CD14-positive monocyte (primary cell): ENCODE data around the gene TTC9C. TPM values are rescaled to one million over a fixed set of nuclear protein-coding genes. Genes with fewer than 3 reads are reported as not detected.

ENCODE experiments used
- DNase-seq, 3 donors: peaks; one replicate each; pipeline ENCODE4 v3.0.0-alpha.2; 2011 to 2022
- H2AFZ ChIP-seq: 2 replicates; pipeline ENCODE4 v1.6.0; 2012; ENCODE audit warnings: mild to moderate bottlenecking, low read depth, low read length, inconsistent platforms; ENCODE audit not compliant: insufficient read depth, poor library complexity, severe bottlenecking
- H3K27ac ChIP-seq, 2 donors: 1 replicate in 1 of 2; 2 replicates in 1 of 2; pipeline ENCODE4 v1.5.1; 2012 to 2013; ENCODE audit warnings: low read length in 2 of 2, control low read depth in 1 of 2, inconsistent platforms in 1 of 2, low read depth in 1 of 2, mild to moderate bottlenecking in 1 of 2
- H3K27me3 ChIP-seq, 2 donors: one replicate each; pipeline versions ENCODE4 v1.6.0 to v1.6.1; 2011 to 2013; ENCODE audit warnings: low read length in 2 of 2; ENCODE audit not compliant: control insufficient read depth in 2 of 2, insufficient read depth in 2 of 2
- H3K36me3 ChIP-seq, 2 donors: replicated peaks in 1 of 2; 1 replicate in 1 of 2; 2 replicates in 1 of 2; pipeline versions ENCODE4 v1.5.1 to v1.6.1; 2012 to 2013; ENCODE audit warnings: low read length in 2 of 2, control low read depth in 1 of 2, inconsistent platforms in 1 of 2, mild to moderate bottlenecking in 1 of 2; ENCODE audit not compliant: insufficient read depth in 2 of 2, control insufficient read depth in 1 of 2
- H3K4me1 ChIP-seq, 2 donors: 1 replicate in 1 of 2; 2 replicates in 1 of 2; pipeline versions ENCODE4 v1.5.1 to v1.6.1; 2012 to 2013; ENCODE audit warnings: low read length in 2 of 2, control low read depth in 1 of 2, inconsistent platforms in 1 of 2, mild to moderate bottlenecking in 1 of 2, moderate library complexity in 1 of 2; ENCODE audit not compliant: insufficient read depth in 2 of 2, control insufficient read depth in 1 of 2
- H3K4me2 ChIP-seq: replicated peaks from 2 replicates; pipeline ENCODE3; 2012; ENCODE audit warnings: low read length, moderate library complexity, mild to moderate bottlenecking; ENCODE audit not compliant: poor library complexity, severe bottlenecking; ENCODE audit errors: extremely low read depth
- H3K4me3 ChIP-seq, 3 experiments: fragments of 200-600 bp in 1 of 3; sonication (generic) in 1 of 3; replicated peaks in 1 of 3; 1 replicate in 2 of 3; 2 replicates in 1 of 3; pipeline ENCODE4 v1.5.1; 2011 to 2013; ENCODE audit warnings: low read length in 3 of 3, mild to moderate bottlenecking in 3 of 3, control low read depth in 2 of 3, low read depth in 2 of 3, inconsistent platforms in 1 of 3, moderate library complexity in 1 of 3
- H3K79me2 ChIP-seq: 2 replicates; pipeline ENCODE4 v1.6.0; 2012; ENCODE audit warnings: mild to moderate bottlenecking, control low read depth, inconsistent platforms, low read length, moderate library complexity; ENCODE audit not compliant: insufficient read depth
- H3K9ac ChIP-seq: 2 replicates; pipeline ENCODE4 v1.6.0; 2017; ENCODE audit warnings: low read length, mild to moderate bottlenecking; ENCODE audit not compliant: insufficient read depth, poor library complexity, severe bottlenecking
- H3K9me3 ChIP-seq, 2 donors: replicated peaks in 1 of 2; 1 replicate in 1 of 2; 2 replicates in 1 of 2; pipeline versions ENCODE4 v1.5.1 to v1.6.1; 2012 to 2013; ENCODE audit warnings: low read length in 2 of 2, control low read depth in 1 of 2; ENCODE audit not compliant: control insufficient read depth in 1 of 2, insufficient read depth in 1 of 2
- H4K20me1 ChIP-seq: 2 replicates; pipeline ENCODE4 v1.6.0; 2012; ENCODE audit warnings: mild to moderate bottlenecking, low read length, control low read depth, moderate library complexity; ENCODE audit not compliant: insufficient read depth
- H3K27ac Mint-ChIP-seq, 7 donors: one replicate each; pipeline ENCODE4 v1.8.0; 2020; ENCODE audit warnings: mild to moderate bottlenecking in 7 of 7, mixed read lengths in 7 of 7, moderate library complexity in 6 of 7, inconsistent platforms in 2 of 7
- H3K27me3 Mint-ChIP-seq, 3 donors: one replicate each; pipeline ENCODE4 v1.8.0; 2021 to 2022; ENCODE audit warnings: low read depth in 3 of 3, mild to moderate bottlenecking in 3 of 3, mixed read lengths in 3 of 3, moderate library complexity in 3 of 3, inconsistent platforms in 1 of 3
- H3K36me3 Mint-ChIP-seq, 2 donors: one replicate each; pipeline ENCODE4 v1.8.0; 2020; ENCODE audit warnings: mixed read lengths in 2 of 2, inconsistent platforms in 1 of 2, mild to moderate bottlenecking in 1 of 2
- H3K4me1 Mint-ChIP-seq: one replicate; pipeline ENCODE4 v1.8.0; 2020; ENCODE audit warnings: mild to moderate bottlenecking, mixed read lengths
- H3K4me3 Mint-ChIP-seq, 2 donors: one replicate each; pipeline ENCODE4 v1.8.0; 2020; ENCODE audit warnings: mild to moderate bottlenecking in 2 of 2, mixed read lengths in 2 of 2, moderate library complexity in 1 of 2
- H3K9me3 Mint-ChIP-seq, 7 donors: one replicate each; pipeline ENCODE4 v1.8.0; 2020 to 2022; ENCODE audit warnings: mixed read lengths in 7 of 7, mild to moderate bottlenecking in 6 of 7, moderate library complexity in 6 of 7, inconsistent platforms in 2 of 7
- WGBS: methylation state at CpG from one replicate; pipeline ENCODE4 v1.1.5; 2013; ENCODE audit warnings: missing lambda C conversion rate; ENCODE audit not compliant: insufficient coverage; 5-methylcytosine and 5-hydroxymethylcytosine counted together
- intact Hi-C, 2 donors: fragments of 100-400 bp; cut with micrococcal nuclease; formaldehyde crosslinking; loops; one replicate each; pipeline versions ENCODE4 v1.15.0 to v1.15.1; 2023
- polyA plus RNA-seq, 3 donors: library from polyadenylated mRNA; depleted of rRNA in 1 of 3; unstranded in 2 of 3; stranded (reverse) in 1 of 3; fragments of 300-500 nt in 2 of 3; fragments of >200 nt in 1 of 3; fragmentation: Illumina TruSeq in 2 of 3; gene quantifications; 1 replicate in 2 of 3; 2 replicates in 1 of 3; pipeline ENCODE4 v1.2.3, GENCODE V29; 2012 to 2021
- TF ChIP-seq, protein P1 (sequence below): fragments of 200-600 bp; IDR thresholded peaks from one replicate; pipeline ENCODE4 v1.8.0; 2022; ENCODE audit warnings: antibody characterized with exemption, mild to moderate bottlenecking

The TTC9C gene
- polyA plus RNA-seq, 3 donors = 17.9 to 21.6 (median 20.4) TPM

DNA sequence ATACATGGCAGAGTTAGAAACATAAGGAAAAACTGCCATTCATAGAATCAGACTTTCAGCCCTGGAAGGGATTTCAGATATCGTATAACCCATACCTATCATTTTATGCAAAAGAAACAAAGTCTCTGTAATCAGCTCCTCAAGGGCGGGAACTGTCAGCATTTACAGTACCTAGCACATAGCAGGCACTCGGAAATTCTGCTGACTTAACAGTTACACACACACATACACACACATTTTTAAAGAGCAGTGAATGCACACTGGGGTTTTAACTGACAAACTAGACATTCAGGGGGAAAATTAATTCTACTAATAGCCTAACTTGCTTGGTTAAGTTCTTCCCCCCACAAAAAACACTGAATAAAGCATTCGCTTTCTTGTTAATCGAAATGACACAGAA lies 12.1 kb upstream of the TTC9C start:
- 100% methylated on average over 2 of the region's 5 CpGs for WGBS
- Histone ChIP-seq H3K9me3 (no peaks in the 10 kb centered on the region), H3K4me1 (no peaks in the 10 kb centered on the region), H3K27me3 (no peaks in the 10 kb centered on the region), H3K4me2 (no peak overlapping the region), H3K27ac (no peak overlapping the region), H4K20me1 (peaks cover 59% of the 10 kb centered on the region), H3K4me3 (no peak overlapping the region), H2AFZ (no peak overlapping the region), H3K9ac (no peak overlapping the region), H3K79me2 (peaks cover 66% of the 10 kb centered on the region), H3K36me3 (peaks cover 87 to 98% of the 10 kb centered on the region in 2 donors)
- no peaks in the 10 kb centered on the region for H3K27me3 Mint-ChIP-seq
- TF ChIP-seq, protein P1, sequence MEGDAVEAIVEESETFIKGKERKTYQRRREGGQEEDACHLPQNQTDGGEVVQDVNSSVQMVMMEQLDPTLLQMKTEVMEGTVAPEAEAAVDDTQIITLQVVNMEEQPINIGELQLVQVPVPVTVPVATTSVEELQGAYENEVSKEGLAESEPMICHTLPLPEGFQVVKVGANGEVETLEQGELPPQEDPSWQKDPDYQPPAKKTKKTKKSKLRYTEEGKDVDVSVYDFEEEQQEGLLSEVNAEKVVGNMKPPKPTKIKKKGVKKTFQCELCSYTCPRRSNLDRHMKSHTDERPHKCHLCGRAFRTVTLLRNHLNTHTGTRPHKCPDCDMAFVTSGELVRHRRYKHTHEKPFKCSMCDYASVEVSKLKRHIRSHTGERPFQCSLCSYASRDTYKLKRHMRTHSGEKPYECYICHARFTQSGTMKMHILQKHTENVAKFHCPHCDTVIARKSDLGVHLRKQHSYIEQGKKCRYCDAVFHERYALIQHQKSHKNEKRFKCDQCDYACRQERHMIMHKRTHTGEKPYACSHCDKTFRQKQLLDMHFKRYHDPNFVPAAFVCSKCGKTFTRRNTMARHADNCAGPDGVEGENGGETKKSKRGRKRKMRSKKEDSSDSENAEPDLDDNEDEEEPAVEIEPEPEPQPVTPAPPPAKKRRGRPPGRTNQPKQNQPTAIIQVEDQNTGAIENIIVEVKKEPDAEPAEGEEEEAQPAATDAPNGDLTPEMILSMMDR = no peak
- H3K27ac Mint-ChIP-seq = no peak overlapping the region
- intact Hi-C loops = no loop called here
- H3K4me1 Mint-ChIP-seq = peaks cover 4% of the 10 kb centered on the region
- no peak overlapping the region for H3K4me3 Mint-ChIP-seq
- no peak for DNase-seq
- H3K9me3 Mint-ChIP-seq = no peaks in the 10 kb centered on the region
- H3K36me3 Mint-ChIP-seq = peaks cover 82 to 91% of the 10 kb centered on the region in 2 donors

DNA sequence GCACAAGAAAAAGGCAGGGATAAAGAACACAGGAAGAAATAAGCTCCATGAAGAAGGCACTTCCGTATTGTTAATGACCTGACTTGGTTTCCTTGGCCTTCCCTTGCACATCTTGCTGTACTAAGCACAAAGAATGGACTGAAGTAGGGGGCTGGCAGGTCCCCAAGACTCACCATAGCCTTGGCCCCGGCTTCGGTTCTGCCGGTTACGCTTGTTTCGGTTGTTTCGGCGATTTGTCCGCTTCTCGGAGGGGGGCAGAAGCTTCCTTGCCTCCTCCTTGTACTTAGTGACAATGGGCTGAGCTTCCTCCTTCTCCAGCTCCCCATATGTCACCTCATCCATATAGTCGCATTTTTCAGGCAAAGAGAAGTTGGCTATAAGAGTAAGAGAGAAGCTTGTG lies 11.5 kb upstream of the TTC9C start:
- Histone ChIP-seq H3K36me3 (peaks cover 89 to 98% of the 10 kb centered on the region in 2 donors), H3K4me2 (no peak overlapping the region), H4K20me1 (peaks cover 66% of the 10 kb centered on the region), H3K9ac (no peak overlapping the region), H3K79me2 (peaks cover 72% of the 10 kb centered on the region), H3K27ac (no peak overlapping the region), H2AFZ (no peak overlapping the region), H3K4me1 (no peaks in the 10 kb centered on the region), H3K4me3 (no peak overlapping the region), H3K27me3 (no peaks in the 10 kb centered on the region), H3K9me3 (no peaks in the 10 kb centered on the region)
- no peaks in the 10 kb centered on the region for H3K27me3 Mint-ChIP-seq
- intact Hi-C loops = no loop called here
- H3K27ac Mint-ChIP-seq = peak overlapping the region in 1 of 7 donors; percentile 20
- H3K4me1 Mint-ChIP-seq = peaks cover 4% of the 10 kb centered on the region
- TF ChIP-seq, protein P1 = no peak
- DNase-seq = no peak
- H3K9me3 Mint-ChIP-seq = no peaks in the 10 kb centered on the region
- peaks cover 88 to 96% of the 10 kb centered on the region in 2 donors for H3K36me3 Mint-ChIP-seq
- no peak overlapping the region for H3K4me3 Mint-ChIP-seq
- WGBS = 96% methylated on average over 5 of the region's 11 CpGs
